ENCODE measurements around the gene CPNE8.

Gene CPNE8

DNA sequence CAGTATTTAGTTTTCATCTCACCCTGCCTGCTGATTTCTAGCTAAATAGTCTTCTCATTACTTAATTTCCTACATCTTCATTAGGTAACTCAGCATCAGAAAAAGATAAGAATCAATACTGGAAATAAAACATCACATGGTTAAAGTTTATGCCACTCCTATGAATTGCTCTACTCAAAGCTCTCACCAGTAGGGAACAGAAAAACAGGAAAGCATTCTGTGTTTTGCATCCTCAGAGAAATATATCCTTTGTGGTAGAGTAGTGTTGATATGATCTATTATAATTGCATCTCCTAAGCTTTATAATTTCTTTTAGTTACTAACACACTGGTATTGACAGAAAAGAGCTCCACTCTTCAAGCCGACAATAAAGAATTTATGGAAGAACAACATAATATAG lies 9.9 kb downstream of the CPNE8 start:
- no peak for DNase-seq (ENCODE audit: low read depth in 2 of 2)

GRCh38 chr12:38892976-38893375 lies 12.4 kb downstream of the CPNE8 start:
- no peak for DNase-seq (ENCODE audit: low read depth in 2 of 2)

GRCh38 chr12:38892087-38892786 lies 13.2 kb downstream of the CPNE8 start:
- DNase-seq (ENCODE audit: low read depth in 2 of 2) = no peak

DNA sequence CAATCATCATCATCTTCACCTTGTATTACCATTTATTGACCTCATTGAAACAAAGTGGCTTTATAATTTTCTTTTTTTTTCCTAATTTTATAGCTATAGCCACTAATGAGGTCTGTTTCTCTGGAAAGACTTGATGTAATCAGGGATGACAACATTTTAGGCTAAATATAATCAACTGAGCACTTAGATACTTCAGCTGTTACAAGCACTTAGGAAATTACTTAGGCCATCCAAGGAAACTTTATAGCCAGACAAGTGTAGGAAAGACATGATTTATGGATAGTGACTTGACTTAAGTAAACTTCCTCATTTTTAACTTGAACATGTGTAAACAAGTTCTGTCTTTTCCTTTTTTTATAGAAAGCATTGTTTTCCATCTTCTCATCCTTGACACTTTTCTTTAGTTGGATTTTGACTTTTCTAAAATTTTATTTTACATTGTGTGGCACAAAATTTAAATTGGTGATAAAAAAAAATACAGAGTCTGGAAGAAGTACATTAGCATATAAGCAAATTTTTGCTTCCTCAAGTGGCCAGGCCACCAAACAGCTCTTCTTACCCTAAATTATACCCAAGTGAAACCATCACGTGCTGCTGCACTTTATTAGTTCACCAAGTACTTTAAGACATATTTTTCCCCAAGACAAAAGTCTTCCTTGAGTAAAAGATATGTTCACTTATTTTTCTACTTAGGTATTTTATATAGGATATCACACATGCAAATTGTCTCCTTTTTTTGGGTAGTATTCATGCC lies 15.1 kb downstream of the CPNE8 start:
- no peak for DNase-seq (ENCODE audit: low read depth in 2 of 2)

GRCh38 chr12:38889297-38889815 lies 16.0 kb downstream of the CPNE8 start:
- DNase-seq (ENCODE audit: low read depth in 2 of 2) = no peak

GRCh38 chr12:38887770-38888169 lies 17.6 kb downstream of the CPNE8 start:
- no peak for DNase-seq (ENCODE audit: low read depth in 2 of 2)

GRCh38 chr12:38886931-38887330 lies 18.5 kb downstream of the CPNE8 start:
- DNase-seq (ENCODE audit: low read depth in 2 of 2) = no peak

DNA sequence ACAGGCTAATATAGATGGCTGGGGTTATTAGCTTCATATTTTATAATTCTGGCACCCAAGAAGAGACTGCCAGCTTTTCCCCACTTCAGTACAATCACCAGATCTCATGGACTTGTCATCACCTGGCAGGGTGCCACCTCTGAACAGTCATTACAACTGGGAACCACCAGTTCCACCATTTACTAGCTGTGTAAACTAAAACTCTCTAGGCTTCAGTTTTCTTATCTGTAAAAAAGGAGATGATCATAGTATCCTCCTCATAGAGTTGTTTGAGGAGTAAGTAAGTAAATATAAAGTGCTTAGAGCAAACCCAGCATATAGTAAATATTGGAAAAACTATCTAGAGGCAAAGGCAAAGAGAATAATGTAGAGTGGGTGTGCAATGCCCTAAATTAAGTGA lies 19.3 kb downstream of the CPNE8 start:
- DNase-seq (ENCODE audit: low read depth in 2 of 2) = no peak

DNA sequence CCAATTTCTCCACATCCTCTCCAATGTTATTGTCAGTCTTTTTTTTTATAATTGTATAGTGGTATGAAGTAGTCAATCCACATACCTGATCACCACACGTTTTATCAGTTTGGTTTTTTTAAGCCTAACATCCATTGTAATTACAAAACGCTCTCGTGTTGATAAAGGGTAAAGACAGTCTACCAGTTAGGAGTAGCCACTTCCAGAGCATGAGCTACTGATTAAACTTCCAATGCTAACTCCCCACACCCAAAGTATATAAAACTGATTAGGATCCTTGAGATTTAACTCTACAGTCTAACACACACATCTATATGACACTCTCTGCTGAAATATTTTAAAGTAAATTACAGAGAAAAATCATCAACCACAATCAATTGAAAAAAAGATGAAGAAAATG lies 20.7 kb downstream of the CPNE8 start:
- no peak for DNase-seq (ENCODE audit: low read depth in 2 of 2)

- no peak for DNase-seq (ENCODE audit: low read depth in 2 of 2)
Measured at GRCh38 chr12:38883629-38884134, 21.7 kb downstream of the CPNE8 start.

DNA sequence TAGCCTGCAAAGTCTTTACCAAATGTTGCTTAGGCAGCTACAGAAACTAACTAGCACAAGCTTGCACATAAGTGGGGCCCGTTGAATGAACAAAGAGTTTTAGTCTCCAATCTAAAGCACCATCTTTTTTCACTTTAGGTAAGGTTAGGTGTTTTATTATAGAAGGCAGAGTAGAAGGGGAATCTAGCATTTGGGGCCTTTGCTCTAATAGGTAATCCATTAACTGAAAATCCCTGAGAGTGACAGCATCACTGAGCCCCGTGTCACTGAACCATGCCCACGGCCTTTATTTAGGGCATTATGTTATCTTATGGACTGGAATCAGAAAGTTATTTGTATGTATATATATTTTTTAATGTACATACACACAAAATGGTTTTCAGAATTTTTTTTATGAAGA lies 25.1 kb downstream of the CPNE8 start:
- no peak for DNase-seq (ENCODE audit: low read depth in 2 of 2)

GRCh38 chr12:38878986-38879385 lies 26.4 kb downstream of the CPNE8 start:
- DNase-seq (ENCODE audit: low read depth in 2 of 2) = no peak

- no peak for DNase-seq (ENCODE audit: low read depth in 2 of 2)
Measured at GRCh38 chr12:38878333-38878705, 27.1 kb downstream of the CPNE8 start.

DNA sequence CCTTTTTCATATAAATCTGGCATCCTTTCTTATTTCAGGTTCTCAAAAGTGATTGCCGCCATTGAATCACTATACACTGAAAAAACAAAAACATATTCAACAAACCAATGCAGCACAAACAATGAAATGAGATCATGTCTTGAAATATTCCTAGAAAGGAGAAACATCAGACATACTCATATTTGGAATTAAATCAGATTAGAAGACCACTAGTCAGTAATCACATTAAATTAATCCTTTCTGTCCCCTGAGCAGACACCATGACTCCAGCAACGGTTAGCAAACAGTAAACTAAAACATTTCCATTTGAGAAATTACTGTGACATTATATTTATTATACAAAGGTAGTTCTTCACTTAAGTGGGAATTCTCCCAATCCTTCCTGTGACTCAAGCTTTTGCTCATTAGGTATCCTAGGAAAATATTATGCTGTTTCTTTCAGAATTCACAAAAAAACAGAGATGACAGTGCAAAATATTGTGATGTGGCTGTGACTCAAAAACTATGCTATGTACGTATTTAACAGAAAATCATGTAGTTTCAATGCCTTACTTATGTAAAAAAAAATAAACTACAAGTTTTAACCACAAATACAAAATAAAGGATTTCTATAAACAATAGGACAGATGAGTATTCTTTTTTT lies 29.7 kb downstream of the CPNE8 start:
- no peak for DNase-seq (ENCODE audit: low read depth in 2 of 2)

DNA sequence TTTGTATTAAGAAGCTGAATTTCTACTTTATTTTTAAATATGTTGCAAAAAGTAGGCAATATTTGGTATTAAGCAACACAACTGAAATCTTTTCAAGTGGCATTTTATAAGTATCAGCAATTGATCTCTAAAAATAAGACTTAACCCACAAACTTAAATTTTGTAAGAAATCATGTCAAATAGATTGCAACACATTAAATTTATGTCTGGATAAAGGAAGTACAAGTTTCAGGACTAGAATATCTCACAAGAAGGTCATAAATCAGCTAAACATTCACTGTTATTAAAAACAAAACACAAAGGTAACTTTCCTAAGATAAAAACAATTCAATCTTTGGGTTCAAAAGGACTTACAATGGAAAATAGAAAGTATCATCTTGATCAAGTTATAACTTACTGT lies 32.8 kb downstream of the CPNE8 start:
- DNase-seq (ENCODE audit: low read depth in 2 of 2) = no peak

- no peak for DNase-seq (ENCODE audit: low read depth in 2 of 2)
Measured at GRCh38 chr12:38872156-38872555, 33.2 kb downstream of the CPNE8 start.

DNA sequence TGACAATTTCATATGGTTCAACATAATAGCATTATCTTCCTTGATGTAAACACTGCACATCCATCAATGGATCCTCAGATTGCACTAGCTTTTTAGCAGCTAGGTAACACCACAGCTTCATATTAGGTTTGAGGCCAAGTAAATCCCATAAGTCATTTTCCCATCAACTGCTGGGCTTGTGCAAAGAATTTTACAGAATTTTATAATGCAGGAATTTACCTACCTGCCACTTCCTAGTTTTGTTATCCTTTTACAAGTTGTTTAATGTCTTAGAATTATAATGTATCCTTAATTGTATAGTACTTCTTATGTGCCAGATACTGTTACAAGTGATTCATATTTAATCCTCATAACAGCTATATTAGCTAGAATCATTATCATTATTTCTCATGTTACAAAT lies 36.4 kb downstream of the CPNE8 start:
- DNase-seq (ENCODE audit: low read depth in 2 of 2) = no peak

DNA sequence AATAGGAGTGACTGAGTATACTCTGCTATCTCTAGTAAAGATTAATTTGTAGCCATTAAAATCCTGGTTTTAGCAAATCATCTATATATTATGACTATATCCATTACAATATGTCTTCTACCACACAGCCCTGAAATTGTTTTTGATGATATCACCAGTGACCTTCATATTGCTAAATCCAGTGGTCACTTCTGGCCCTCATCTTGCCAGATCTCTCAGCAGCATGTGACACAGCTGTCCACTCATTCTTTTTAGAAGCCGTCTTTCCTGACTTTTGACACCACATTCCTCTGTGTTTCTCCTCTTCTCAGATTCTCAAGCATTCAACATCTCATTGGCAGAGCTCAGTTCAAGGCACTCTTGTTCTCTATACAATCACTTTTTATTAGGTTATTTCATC lies 54.9 kb downstream of the CPNE8 start:
- no peak for DNase-seq (ENCODE audit: low read depth in 2 of 2)

DNA sequence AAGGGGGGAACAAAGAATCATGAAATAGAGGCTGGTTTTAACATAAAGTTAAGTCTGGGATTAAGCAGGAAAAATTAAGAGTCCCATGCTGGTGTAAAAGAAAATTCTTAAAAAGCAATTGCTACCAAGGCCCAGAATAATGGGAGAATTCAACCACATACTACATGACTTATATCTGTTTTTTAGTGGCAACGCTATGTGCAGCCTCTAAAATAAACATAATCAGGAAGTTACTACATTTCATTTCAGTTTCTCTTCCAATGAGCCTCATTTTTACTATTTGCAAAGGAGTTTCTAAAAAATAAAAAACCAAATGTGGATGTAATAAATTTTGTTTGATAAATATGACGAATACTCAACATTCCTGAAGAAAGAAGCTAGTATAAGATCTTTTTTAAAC lies 58.1 kb downstream of the CPNE8 start:
- no peak for DNase-seq (ENCODE audit: low read depth in 2 of 2)

DNA sequence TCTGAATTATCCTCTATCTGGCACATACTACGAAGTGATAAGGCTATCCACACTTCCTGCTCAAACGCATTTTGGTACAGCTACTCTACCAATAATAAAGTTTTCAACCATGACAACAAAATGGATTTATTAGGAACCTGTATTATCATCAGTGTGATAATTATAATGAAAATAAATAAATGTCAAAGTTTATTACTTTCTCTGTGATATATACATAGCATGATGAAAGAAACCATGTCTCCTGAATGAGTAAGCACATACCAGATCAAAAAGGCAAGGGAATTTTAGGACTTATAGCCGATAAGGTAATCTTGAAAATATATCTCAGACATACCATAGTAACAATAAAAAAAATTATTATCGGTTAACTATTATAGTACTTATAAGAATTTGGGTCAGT lies 61.1 kb downstream of the CPNE8 start:
- DNase-seq (ENCODE audit: low read depth in 2 of 2) = no peak

GRCh38 chr12:38838056-38838850 lies 67.1 kb downstream of the CPNE8 start:
- no peak for DNase-seq (ENCODE audit: low read depth in 2 of 2)

- no peak for DNase-seq (ENCODE audit: low read depth in 2 of 2)
Measured at GRCh38 chr12:38831715-38832114, 73.7 kb downstream of the CPNE8 start.
